ENCODE measurements around the gene MOB3A.

Gene MOB3A

DNA sequence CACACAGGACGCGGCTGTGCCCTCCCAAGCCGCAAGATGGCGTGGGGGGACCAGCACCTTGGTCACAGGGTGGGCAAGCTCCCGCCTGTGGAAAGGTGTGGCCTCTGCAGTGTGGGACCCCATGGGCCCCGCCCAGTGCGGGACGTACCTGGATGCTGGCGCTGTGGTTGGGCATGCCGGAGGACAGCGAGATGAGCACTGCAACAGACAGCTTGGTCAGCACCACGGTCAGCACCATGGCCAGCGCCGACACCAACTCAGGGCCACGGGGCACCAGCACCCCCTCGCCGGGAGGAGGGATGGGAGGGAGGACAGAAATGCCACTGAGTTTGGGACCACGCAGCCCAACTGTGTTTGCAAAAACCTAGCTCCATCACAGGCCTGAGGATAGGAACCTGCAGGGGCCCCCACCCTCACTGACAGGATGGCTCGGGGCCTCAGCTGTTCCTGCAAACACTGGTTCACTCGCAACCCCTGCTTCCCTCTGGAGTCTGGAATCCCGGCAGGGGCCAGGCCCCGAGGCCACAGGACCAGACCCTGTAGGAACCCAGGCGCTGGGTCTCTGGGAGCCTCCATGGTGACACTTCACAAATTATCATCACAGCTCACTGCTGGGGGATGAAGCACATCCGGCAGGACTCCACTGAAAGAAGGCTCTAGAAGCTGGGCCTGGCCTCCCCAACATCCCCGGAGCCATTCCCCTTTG is 27.7 kb upstream of the MOB3A start:
- no peak for DNase-seq

DNA sequence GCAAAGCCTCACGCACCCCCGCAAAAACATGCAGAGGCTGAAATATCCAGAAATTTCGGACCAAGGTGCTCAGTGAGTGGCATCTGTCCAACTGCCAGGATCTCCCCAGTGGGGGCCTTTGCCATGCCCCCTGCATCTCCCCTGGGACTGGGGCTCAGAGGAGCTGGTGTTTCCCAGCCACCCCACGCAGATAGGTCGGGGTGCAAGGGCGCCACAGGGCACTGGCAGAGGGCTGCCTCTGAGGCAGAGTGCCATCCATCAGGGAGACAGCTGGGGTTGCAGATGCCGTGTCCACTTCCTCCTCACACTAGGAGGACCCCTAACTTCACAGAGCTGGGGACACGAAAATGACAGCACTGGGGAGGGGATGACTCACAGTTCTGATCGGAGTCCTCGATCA is 26.9 kb upstream of the MOB3A start:
- no peak for DNase-seq

DNA sequence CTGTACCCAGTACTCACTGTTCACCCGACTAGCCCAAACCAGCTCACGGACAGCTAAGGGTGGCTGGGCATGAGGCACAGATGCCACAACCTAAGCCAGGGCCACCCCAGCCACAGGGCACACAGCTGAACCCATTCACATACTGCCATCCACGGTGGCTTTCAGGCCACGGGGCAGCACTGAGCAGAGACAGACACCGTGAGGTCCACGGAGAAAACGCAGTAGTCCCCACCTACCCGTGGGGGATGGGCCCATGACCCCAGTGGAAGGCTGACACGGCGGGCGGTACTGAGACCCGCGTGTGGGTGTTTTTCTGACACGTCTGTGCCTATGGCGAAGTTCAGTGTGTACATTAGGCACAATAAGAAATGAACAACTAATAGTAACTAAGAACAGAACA is 26.1 kb upstream of the MOB3A start:
- DNase-seq, result no peak

DNA sequence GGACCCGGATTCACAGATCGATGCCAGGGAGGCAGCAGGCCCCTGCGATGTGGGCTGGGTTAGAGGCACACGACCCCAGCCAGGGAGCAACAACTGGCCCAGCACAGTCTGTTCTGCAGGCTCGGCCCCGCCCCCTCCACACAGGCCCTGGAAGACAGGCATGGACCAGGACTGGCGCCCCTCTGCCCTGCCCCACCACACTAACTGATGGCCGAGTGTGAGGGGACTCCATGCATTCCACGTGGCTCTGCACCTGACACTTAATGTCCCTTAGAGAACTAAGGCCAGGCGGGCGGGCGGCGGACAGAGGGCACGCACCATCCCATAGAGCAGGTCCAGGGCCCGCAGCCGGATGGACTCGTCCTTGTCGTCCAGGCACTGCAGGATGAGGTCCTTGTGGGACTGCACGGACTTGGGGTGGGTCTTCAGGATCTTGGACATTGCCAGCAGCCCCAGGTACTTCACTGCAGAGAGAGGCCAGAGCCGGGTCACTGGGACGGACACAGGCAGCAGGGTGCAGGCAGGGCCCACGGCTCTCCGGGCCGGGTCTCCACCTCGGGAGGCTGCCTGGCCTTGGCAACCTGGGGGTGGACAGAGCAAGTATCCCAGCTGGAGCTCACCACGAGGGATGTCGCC is 25.4 kb upstream of the MOB3A start:
- DNase-seq, result no peak

DNA sequence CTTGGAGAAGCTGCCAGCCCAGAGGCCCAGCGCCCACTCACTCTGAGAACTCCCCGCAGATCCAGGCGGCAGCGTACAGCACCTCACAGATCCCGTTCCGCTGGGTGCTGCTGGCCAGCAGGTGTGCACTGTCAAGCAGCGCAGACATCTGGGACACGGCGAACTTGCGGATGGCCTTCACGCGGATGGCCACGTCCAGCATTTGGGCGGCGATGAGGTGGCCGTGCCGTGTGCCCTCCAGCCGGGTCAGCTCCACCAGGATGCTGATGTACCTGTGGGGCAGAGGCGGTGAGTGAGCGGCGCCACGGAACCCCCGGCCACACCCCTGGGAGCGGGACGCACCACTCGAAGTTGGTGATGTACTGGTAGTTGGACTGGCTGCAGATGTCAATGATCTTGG is 24.7 kb upstream of the MOB3A start:
- DNase-seq, result no peak

DNA sequence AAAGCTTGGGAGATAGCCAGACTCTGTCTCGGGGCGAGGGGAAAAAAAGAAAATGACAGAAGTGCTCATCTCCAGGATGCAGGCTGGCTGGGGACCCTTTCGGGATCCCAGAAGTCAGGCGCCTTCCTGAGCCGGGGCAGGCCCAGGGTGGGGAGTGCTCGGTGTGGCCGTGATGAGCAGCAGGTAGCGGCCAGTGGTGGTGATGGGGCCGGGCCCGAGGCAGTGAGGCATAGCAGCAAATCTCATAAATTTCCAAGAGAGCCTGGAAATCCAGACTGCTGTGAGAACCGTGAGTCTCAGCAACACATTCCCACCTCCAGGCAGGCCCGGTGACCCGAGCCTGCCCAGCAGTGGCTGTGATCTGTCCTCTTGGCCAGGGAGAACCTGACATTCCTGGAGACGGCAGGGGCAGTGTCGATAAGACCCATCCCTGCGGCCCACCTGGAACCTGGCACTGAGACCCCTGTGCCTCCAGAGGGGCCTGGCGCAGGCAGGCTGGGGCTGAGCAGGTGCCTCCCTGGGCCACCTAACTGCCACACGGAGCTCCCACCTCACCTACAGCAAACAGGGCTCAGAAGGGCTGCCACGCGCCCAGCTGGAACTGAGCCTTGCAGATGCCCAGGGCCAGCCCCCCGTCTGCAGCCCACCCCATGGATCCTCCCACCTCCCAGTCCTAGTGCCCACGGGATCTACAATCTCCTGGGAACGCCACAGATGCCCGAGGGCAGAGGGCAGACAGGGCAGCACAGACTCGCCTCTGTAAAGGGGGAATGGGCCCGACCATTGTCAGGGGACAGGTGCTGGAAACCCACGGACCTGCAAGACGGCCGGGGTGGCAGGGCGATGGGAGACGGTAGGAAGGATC is 24.0 kb upstream of the MOB3A start:
- no peak for DNase-seq

DNA sequence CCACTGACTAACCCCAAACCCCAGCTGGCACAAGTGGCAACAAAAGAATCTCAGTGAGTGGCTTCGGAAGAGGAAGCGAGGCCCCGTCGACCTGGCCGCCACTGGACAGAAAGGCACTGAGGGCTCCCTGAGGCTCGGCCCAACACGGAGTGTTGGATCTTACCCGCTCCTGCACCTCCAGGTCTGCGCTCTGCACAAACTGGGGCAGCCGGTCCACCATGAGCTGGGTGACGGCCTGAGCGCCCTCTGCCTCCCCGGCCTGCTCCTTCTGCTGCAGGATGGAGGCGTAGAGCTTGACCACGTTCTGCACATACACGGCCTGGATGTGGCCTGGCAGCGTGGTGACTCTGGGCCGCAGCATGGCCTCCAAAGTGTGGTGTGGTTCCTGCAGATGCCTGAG is 22.3 kb upstream of the MOB3A start:
- DNase-seq, result no peak

DNA sequence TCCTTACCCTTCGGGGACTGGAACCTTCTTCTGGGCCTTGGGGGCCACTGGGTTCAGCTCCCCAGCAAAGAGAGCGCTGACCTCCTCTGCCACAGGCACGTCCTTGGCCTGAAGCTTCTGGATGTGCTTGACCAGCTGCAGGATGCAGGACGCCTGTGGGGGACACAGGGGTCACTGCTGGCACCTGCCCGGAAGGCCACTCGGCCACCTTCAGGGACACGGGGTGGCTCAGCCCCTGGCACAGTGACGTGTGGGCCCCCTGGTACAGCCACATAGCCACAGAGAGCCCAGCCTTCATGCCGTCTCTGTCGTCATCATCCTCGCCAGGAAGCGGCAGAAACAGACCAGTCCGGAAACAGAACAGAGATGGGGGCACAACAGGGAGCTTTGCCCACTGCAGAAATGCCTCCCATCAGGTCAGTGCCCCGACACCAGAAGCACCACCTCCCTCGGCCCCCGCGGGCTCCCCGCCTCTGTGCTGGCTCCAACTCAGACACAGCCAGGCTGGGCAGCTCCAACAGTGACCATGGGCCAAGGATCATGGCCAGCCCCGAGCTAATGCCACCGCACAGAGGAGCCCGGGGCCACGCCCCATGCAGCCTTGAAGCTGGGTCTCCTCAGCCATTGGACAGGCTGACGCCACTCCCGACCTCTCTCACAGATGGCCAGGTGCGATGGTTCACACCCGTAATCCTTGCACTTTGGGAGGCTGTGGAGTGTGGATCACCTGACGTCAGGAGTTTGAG is 21.3 kb upstream of the MOB3A start:
- DNase-seq, result no peak

DNA sequence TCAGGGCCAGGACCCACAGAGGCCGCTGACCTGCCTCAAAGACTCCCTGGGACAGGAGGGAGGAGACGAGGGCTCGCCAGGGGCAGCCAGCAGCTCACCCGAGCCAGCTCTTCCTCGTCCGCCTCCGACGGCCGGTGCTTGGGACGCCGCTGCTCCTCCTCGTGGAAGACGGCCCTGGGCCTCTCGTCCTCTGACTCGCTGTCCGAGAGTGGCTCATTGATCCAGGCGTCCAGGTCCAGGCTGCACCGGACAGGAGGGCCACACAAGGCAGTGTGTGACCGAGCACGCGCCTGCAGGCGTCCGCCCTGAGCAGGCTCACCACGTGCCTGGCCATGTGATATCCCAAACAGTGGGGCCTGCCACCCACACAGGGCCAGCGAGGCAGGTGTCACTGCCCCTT is 20.4 kb upstream of the MOB3A start:
- no peak for DNase-seq

DNA sequence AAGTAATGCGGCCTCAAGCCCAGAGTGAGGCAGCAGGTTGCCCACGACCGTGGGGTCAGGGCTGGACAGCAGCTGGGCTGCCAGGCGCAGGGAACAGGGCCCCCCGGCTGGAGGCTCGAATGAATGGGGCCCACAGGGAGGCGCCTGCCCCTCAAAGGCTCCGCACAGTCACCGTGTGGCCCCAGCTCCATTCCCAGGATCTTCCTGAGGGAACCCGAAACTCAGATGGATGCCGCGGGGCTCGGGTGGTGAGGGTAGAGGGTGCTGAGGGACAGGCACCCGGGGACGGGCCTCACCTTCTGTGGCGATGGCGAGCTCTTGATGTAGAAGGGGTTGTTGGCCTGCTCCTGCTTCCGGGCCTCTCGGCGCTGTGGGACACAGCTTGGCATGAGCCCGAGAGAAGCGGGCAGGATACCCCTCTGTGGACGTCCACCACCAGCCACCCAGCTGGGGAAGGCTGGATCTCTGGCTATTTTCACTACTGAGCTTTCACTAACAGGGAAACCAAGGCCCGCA is 19.8 kb upstream of the MOB3A start:
- no peak for DNase-seq

DNA sequence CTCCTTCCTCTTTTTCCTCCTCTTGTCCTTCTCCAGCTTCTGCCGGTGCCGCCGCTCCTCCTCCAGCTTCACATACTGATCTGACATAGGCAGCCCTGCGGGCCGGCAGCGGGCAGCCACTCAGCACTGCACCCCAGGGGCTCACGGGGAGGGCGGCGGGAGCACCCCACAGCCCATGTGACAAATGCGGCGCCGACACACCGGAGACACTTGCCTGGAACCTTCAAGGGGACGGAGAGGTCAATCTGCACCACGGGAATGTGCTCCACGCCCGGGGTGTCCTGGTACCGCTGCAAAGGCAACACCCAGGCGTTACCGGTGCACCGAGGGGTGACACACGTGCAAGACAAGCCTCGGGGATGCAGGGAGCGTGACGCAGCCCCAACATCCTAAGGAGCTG is 19.2 kb upstream of the MOB3A start:
- DNase-seq, result no peak

DNA sequence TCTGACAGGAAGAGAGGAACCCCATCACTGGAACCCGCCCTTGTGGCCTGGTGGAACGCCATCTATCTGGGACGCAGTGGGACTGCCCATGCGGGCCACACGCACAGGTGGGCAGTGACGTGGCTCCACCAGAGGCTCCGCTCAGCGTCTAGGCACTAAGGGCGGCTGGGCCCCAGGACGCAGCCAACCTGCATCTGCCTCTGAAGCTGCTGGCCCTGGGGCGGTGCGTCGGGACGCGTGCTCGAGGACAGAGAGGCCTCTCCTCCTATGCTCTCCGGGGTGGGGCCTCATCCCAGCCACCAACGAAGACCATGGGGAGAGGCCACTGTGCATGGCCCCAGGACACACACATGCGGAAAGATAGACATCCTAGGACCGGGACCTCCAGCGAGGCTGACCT is 18.7 kb upstream of the MOB3A start:
- DNase-seq, result no peak

DNA sequence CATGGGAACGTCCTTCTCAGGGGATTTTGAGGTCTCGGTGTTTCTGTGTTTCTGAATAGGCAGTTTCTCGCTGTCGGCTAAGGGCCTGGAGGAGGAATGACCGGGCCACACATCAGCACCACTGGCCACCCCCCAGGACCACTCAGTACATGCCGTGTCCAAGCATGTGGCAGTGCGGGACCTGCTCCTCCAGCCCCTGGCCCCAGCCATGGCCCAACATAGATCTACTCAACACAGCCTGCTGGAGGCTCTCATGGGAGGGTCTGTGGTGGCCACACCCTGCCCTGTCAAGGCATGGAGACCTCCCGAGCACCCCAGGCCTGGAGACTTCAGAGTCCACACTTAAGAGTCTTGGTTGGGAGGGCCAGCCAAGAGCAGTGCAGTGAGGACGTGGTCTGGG is 18.1 kb upstream of the MOB3A start:
- no peak for DNase-seq

DNA sequence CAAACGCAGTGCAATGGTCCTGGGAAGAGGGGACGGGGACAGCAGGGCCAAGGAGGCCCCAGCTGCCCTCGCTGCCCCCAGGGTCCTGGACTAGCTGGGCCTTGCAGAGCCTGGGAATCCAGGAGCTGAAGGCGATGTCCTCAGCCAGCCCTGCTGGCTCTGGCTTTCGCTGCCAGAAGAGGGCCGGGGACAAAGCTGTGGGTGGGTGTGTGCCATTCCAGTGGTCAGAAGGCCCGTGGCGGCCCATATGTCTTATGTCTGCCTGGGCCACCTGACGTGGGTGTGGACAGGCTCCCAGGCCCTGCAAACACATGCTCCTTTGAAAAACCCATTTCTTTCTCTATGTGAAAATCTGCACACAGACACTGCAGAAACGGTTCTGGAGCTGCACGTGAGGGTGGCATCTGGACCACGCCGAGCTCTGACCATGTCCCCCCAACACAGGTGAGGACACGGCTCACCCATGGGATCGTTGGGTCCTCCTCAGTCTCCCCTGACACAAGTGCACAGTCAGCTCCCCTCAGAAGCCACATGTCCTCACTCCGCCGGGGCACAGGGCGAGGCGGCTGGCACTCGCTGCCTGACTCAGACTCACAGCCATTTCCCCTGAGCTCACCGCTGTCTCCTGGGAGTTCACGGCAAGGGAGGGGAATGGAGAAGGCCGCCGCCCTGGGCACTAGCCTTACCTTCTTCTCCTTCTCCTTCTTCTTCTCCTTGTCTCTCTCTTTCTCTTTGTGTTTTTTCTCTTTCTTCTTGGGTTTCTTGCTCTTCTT is 17.5 kb upstream of the MOB3A start:
- no peak for DNase-seq

DNA sequence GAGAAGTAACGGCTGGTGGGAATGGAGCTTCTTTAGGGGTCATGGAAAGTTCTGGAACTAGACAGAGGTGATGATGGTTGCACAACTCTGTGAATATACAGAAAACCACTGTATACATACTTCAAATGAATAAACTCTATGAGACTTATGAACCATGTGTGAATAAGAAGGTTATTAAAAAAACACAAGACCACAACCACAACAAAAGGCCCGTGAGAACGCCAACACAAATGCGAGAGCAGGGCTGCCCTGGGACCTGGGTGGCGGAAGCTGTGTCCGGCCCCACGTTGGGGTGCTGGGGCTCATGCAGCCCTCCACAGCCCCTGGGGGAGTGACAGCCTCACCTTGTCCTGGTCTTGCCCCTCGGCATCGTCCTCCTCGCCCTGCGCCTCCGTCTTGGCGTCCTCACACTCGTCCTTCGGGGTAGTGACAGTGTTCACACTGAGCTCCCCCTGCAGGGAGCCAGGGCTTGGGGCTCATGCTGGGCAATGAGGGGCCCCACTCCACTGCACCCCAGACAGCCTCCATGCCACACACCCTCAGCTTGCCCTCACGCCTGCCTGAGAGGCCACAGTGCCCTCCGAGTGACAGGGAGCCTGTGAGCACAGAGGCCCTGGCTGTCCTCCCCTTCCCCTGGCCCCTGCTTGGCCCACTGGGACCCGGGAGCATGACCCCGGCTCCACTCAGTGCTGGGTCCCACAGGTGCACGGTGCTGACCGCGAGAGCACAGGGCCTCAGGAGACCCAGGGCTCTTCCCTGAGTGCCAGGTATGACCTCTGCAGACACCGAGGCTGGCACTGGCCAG is 16.6 kb upstream of the MOB3A start:
- DNase-seq, result no peak

DNA sequence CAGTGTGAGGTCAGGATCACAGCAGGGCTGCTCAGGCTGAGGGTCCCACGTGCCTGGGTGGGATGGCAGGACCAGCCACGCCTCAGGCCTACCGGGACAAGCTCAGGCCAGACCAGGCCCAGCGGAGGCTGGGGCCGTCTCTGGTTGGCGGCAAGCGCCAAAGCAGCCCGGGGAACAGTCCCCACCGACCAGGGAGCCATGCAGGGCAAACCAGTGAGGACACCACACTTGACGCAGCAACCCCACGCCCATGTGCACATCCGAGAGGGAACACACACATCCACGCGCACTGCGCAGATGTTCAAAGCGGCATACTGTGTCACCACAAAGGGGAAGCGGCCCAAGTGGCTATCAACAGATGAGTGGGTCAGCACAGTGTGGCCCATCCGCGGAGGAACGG is 15.8 kb upstream of the MOB3A start:
- no peak for DNase-seq

DNA sequence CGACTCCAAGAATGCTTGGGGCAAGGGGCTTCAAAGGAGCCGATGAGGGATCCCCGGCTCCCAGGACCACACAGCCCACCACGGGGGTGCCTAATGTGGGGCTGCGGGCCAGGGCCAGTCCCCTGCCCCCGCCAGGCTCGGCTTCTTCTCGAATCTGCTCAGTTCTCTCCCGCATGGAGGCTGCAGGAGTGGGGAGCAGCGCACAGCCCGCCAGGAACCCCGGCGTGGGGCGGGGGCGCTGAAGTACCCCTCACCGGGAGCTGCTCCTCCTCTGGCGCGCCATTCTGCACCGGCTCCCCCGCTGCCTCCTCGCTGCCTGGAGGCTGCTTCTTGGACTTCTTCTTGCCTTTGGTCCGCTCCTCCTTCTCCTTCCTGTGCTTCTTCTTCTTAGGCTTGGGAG is 15.3 kb upstream of the MOB3A start:
- DNase-seq, result no peak

DNA sequence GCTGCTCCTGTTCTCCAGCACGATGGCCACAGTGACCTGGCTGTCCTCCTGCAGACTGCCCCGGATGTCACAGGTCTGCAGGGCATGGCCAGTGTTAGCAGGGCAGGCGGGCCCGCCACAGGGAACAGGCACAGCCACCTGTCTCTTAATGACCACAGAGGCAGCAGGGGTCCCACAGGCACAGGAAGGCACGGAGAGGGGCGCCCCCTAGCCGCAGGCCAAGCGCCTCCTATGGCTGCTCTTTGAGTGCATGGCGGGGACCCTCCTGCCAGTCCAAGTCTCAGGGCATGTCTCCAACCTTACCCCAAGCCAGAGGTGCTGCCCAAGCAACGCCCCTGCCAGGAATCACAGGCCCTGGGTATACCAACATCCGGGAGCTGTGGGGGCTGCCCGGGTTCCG is 14.7 kb upstream of the MOB3A start:
- no peak for DNase-seq

DNA sequence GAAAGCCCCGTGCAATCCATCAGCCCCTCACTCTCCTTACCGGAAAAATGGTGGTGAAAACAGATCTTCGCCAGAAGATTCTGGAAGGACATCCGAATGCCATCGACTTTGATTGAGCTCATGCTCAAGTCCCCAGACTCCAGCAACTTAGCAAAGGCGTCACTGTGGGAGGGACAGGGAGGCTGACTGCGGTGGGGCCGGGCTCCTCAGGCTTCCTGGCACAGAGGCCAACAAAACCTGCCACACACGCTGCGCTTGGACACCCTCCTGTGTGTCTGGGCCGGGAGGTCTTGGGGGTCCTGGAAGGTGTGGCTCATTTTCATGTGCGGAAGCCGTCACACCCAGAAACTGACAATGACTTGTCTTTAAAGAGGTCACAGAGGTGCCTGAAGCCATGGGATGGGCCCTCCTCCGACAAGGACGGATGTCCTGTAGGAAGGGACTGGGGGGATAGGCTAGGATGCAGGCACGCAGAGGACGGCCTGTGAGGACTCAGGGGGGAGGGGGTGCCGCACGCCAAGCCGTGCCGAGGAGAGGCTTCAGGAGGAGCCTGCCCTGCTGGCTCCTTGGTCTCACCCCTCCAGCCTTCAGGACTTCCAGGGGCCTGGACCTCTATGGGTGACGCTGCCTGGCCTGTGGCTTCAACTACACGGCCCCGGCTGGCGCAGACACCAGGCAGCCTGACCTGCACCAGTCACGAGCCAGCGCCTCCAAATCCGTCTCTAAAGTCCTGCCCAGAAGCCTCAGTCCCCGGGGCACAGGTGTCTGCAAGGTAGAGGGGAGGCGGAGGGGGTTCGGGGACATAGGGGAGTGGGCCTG is 13.1 kb upstream of the MOB3A start:
- DNase-seq, result no peak

DNA sequence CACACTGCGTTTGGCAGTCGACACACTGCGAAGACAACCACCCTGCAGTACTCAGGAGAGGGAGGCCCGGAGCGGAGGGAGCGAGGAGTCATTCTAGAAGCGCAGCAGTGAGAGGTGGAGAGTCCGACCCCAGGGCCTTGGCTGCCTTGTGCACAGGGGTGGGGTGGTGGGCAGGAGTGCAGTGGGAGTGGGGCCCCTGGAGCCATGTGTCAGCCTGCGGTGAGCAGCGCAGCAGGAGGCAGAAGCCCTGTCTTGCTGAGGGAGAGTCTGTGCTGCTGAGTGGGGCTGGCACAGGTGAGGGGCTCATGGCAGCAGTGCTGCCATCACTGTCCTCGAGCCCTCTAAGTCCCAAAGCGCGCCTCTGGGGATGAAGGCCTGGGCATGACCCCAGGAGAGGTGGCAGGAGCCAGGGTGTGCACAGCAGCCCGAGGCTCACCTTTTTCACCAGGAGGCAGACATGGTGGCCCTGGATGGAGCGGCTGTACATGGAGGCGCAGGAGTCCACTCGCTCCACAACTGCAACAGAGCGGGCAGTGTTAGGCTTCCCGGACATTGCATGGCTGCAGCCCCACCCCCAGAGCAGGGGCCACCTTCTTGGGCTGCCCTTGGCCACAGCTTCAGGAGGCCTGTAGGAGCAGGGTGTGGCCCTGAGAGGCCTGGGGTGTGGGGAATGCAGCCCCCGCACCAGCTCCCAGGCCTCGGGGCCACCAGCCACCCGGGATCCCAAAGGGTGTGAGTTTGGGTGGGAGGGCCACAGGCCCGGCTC is 12.3 kb upstream of the MOB3A start:
- DNase-seq, result no peak

Data from GDM1 (cell line).